ENCODE results near the gene SNRPD3. TPM values are rescaled to one million over a fixed set of nuclear protein-coding genes. Genes with fewer than 3 reads are reported as not detected.
A peak's percentile ranks its signal among the peaks of the same experiment; 100 is the strongest.
"Not testable (repeated sequence)": the region's sequence is repeated elsewhere in the genome, so short reads cannot be mapped to it uniquely, and the experiment has no call there.

The SNRPD3 gene
- total and polyA plus RNA-seq, 4 donors: 57.2 to 128 (median 85.9) TPM

DNA sequence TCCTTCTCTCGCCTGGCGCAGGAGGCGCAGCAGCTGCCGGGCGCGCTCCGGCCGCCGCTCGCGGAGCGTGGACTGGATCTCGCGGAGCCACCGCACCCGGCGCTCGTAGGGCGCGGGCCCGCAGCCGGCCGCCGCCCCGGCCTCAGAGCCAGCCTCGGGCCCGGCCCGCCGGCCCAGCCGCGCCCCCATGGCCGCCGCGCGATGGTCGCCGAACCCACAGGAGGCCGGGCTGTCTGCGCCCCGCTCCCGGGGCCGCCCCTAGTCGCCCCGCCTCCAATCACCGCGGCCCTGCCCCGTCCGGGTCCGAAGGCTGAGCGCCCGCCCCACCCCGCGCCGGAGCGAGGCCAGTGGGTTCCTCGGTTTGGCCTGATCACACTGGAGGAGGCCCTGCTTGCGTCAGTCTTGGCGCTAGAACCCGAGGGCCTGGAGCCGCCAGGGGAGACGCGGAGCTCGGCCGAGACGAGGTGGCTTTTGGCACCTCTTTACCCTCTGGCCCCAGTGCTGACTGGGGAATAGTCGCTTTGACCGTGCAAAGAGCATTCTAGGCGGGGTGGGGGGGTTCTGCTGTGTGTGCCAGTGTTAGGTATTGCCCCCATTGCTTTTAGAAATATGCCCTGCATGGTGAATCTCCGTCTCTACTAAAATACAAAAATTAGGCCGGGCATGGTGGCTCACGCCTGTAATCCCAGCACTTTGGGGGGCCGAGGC lies 37.2 kb downstream of the SNRPD3 start, which contains the start of gene LRRC75B (continued):
- TF ChIP-seq GABPA (IDR thresholded peaks at IDR 0.05 in 1 of 2, conservative IDR thresholded peaks at IDR 0.05 in 1 of 2) (no peak), SP1 (IDR thresholded peaks at IDR 0.05) (peak; percentile 64), RXRA (IDR thresholded peaks at IDR 0.05) (peak; percentile 28 to 55)
- TF ChIP-seq, protein P1, sequence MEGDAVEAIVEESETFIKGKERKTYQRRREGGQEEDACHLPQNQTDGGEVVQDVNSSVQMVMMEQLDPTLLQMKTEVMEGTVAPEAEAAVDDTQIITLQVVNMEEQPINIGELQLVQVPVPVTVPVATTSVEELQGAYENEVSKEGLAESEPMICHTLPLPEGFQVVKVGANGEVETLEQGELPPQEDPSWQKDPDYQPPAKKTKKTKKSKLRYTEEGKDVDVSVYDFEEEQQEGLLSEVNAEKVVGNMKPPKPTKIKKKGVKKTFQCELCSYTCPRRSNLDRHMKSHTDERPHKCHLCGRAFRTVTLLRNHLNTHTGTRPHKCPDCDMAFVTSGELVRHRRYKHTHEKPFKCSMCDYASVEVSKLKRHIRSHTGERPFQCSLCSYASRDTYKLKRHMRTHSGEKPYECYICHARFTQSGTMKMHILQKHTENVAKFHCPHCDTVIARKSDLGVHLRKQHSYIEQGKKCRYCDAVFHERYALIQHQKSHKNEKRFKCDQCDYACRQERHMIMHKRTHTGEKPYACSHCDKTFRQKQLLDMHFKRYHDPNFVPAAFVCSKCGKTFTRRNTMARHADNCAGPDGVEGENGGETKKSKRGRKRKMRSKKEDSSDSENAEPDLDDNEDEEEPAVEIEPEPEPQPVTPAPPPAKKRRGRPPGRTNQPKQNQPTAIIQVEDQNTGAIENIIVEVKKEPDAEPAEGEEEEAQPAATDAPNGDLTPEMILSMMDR (IDR thresholded peaks at IDR 0.05; ENCODE audit: low read depth, low read length, missing input control): no peak

DNA sequence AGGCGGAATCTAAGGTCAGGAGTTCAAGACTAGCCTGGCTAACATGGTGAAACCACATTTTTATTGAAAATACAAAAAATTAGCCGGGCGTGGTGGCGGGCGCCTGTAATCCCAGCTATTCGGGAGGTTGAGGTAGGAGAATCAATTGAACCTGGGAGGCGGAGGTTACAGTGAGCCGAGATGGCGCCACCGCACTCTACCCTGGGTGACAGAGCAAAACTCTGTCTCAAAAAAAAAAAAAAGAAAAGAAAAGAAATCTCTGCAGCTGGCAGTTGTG lies 37.7 kb downstream of the SNRPD3 start:
- H3K9ac ChIP-seq (ENCODE audit: low read depth in 1 of 2, low read length in 2 of 2); DNase-seq (ENCODE audit: low spot score); H3K9me3 ChIP-seq (ENCODE audit: control insufficient read depth in 4 of 4, low read length in 3 of 4); H3K36me3 ChIP-seq (ENCODE audit: control insufficient read depth in 4 of 4, insufficient read depth in 3 of 4, low read depth in 1 of 4, low read length in 3 of 4); H3K27me3 ChIP-seq (ENCODE audit: control insufficient read depth in 4 of 4, insufficient read depth in 4 of 4, low read length in 3 of 4): not testable (repeated sequence)
- WGBS: 38% methylated on average over 10 of the region's 10 CpGs
- Histone ChIP-seq H3K27ac (ENCODE audit: low read depth in 1 of 2, low read length in 2 of 2) (peak overlapping the region; percentile 75 to 76), H3K4me1 (ENCODE audit: control insufficient read depth in 4 of 4, insufficient read depth in 4 of 4, low read length in 3 of 4) (peaks cover 20 to 38% (median 30%) of the 10 kb centered on the region in 4 donors), H3K4me3 (ENCODE audit: low read depth in 1 of 3, low read length in 3 of 3) (peak overlapping the region in 1 of 3 donors; percentile 86)
- TF ChIP-seq TAF1 (conservative IDR thresholded peaks at IDR 0.05): peak; percentile 62

DNA sequence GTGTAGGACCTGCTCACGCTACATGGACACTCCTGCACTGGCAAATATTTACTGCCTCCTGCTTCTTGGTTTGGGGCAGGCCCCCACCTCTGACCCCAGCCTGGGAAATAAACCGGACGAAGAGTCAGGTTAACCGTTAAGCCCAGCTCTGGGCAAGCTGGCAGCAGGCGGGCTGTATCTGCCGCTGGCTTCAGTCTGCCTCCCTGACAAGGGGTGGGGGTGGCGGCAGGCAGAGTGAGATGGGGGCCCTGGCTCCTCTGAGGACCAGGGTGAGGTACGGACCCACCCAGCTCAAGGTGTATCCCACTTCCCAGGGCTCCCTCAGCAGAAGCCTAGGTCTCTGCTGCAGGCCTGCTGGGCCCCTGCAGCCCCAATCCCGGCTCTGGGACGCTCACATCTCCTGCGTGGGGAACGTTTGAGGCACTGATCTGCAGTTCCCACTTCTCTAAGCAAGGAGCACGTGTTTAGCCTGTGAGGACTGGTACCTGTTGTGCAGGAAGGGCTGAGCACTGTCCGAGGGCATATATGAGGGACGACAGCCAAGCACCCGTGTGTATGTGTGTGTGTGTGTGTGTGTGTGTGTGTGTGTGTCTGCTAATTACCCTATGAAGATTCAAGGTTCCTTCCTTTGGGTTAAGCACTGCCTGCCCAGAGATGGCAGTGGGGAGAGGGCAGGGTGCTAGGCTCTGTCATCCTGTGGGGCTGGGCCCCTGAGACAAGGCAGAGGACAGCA lies 38.2 kb downstream of the SNRPD3 start:
- peak overlapping the region; percentile 75 to 76 for H3K27ac ChIP-seq (ENCODE audit: low read depth in 1 of 2, low read length in 2 of 2)
- no peaks in the 10 kb centered on the region for H3K27me3 ChIP-seq (ENCODE audit: control insufficient read depth in 4 of 4, insufficient read depth in 4 of 4, low read length in 3 of 4)
- peaks cover 0 to 2% (median under 1%) of the 10 kb centered on the region in 4 donors for H3K36me3 ChIP-seq (ENCODE audit: control insufficient read depth in 4 of 4, insufficient read depth in 3 of 4, low read depth in 1 of 4, low read length in 3 of 4)
- peaks cover 20 to 38% (median 30%) of the 10 kb centered on the region in 4 donors for H3K4me1 ChIP-seq (ENCODE audit: control insufficient read depth in 4 of 4, insufficient read depth in 4 of 4, low read length in 3 of 4)
- WGBS: 32% methylated on average over 16 of the region's 16 CpGs
- H3K9me3 ChIP-seq (ENCODE audit: control insufficient read depth in 4 of 4, low read length in 3 of 4): no peaks in the 10 kb centered on the region
- peak; percentile 52 for DNase-seq (ENCODE audit: low spot score)
- H3K4me3 ChIP-seq (ENCODE audit: low read depth in 1 of 3, low read length in 3 of 3): no peak overlapping the region
- H3K9ac ChIP-seq (ENCODE audit: low read depth in 1 of 2, low read length in 2 of 2): no peak overlapping the region
- TF ChIP-seq JUND (IDR thresholded peaks at IDR 0.05): peak in 1 of 2 donors; percentile 62
- TF ChIP-seq TAF1 (conservative IDR thresholded peaks at IDR 0.05): peak; percentile 81
- TF ChIP-seq RAD21 (IDR thresholded peaks at IDR 0.05): peak; percentile 41 to 43
- TF ChIP-seq RXRA (IDR thresholded peaks at IDR 0.05): peak; percentile 63 to 80
- no peak for TF ChIP-seq FOXA2 (IDR thresholded peaks at IDR 0.05)
- TF ChIP-seq, protein P2, sequence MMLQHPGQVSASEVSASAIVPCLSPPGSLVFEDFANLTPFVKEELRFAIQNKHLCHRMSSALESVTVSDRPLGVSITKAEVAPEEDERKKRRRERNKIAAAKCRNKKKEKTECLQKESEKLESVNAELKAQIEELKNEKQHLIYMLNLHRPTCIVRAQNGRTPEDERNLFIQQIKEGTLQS (IDR thresholded peaks at IDR 0.05): no peak
- TF ChIP-seq, protein P1 (IDR thresholded peaks at IDR 0.05; ENCODE audit: low read depth, low read length, missing input control): no peak
- peak in 1 of 2 donors; percentile 68 for TF ChIP-seq HNF4A (conservative IDR thresholded peaks at IDR 0.05)
- no peak for TF ChIP-seq GABPA (IDR thresholded peaks at IDR 0.05 in 1 of 2, conservative IDR thresholded peaks at IDR 0.05 in 1 of 2)
- TF ChIP-seq NR2F2 (IDR thresholded peaks at IDR 0.05): peak; percentile 67
- peak; percentile 35 for TF ChIP-seq FOXA1 (IDR thresholded peaks at IDR 0.05)
- TF ChIP-seq, protein P3, sequence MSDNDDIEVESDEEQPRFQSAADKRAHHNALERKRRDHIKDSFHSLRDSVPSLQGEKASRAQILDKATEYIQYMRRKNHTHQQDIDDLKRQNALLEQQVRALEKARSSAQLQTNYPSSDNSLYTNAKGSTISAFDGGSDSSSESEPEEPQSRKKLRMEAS (IDR thresholded peaks at IDR 0.05): no peak
- TF ChIP-seq SP1 (IDR thresholded peaks at IDR 0.05): peak; percentile 56
- TF ChIP-seq, protein P4, sequence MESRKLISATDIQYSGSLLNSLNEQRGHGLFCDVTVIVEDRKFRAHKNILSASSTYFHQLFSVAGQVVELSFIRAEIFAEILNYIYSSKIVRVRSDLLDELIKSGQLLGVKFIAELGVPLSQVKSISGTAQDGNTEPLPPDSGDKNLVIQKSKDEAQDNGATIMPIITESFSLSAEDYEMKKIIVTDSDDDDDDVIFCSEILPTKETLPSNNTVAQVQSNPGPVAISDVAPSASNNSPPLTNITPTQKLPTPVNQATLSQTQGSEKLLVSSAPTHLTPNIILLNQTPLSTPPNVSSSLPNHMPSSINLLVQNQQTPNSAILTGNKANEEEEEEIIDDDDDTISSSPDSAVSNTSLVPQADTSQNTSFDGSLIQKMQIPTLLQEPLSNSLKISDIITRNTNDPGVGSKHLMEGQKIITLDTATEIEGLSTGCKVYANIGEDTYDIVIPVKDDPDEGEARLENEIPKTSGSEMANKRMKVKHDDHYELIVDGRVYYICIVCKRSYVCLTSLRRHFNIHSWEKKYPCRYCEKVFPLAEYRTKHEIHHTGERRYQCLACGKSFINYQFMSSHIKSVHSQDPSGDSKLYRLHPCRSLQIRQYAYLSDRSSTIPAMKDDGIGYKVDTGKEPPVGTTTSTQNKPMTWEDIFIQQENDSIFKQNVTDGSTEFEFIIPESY (IDR thresholded peaks at IDR 0.05): no peak

Measured in liver (tissue), 9 donors.